HS-5 (cell line): ENCODE measurements around the gene KNDC1.
"Not testable (repeated sequence)": the region's sequence is repeated elsewhere in the genome, so short reads cannot be mapped to it uniquely, and the experiment has no call there.

Experiments
- DNase-seq: peaks from one replicate; pipeline ENCODE4 v3.0.0-alpha.2; 2012; ENCODE audit warnings: low read depth

The KNDC1 gene

DNA sequence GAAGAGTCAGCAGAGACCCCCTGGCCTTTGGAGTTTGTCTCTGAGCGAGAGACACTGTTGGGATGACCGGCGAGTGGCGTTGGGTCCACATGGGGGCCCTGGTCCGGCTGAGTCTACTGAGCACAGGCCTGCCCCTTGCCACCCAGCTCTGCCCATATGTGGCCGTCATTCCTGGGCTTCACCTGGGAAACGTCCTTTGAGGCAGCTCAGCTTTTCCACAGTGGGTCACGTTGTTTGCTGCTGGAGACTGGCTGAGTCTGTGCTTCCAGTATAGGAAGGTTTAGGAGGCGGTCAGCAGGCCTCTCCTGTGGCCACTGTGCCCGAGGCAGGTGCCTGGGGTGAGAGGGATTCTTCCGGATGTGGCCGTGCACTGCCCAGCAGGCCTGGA, 99.6 kb downstream of the KNDC1 start:
- DNase-seq = no peak

DNA sequence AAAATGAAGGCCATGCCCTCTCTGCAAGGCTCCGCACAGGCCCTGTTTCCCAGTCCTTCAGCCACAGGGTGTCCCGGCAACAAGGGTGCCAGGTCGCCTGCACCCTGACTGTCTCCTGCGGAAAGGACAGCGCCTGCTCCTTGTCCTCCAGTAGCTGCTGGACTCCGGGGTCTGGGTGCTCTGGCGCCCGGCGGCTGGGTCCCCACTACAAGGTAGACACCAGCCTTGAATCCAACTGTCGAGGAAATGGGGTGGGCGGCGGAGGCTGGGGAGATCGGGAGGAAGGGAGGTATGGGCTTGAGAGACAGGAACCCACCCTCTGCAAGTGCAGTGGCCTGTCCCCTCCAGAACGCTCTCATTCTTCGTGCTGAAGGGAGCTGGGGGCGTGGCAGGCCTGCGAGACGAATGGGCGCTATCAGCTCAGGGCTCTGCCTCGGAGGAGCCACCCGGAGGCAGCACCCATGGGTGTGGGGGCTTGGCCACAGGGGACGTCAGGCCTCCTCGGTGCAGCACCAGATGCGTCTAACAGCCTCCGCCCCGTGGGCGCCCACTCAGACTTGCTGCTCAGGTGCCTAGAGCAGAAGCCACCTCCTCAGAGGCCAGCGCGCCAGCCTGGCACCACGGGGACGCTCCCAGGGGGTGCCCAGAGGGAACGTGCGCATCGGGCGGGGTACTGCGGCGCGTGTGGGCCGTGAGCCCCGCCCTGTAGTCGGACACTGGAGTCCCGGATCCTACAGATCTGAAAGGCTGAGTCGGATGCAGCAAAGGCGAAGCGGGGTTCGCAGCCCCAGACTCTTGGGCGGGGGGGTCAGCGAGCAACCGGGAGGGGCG, 101.1 kb downstream of the KNDC1 start:
- no peak for DNase-seq

DNA sequence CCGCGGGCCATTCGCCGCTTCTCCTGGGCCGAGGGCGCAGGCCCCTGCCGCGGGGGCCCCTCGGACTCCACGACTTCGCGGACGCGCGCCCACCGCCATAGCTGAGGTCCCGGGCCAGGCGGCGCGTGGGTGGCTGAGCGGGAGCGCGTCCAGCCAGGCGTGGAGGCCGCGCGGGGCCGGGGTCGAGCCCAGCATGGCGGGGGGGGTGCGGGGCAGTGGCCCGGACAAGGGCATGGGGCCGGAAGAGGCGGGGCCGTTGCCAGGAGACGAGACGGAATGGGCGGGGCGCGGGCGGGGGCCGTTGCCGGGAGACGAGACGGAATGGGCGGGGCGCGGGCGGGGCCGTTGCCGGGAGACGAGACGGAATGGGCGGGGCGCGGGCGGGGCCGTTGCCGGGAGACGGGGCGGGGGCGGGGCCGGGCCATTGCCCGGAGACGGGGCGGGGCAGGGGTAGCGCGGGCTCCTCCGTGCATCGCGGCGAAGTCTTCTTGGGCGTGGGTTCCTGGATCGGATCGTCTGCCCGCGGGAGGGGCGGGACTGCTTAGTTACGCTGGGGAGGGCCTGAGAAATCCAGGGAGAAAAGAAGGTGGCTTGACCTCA, 101.8 kb downstream of the KNDC1 start:
- no peak for DNase-seq

DNA sequence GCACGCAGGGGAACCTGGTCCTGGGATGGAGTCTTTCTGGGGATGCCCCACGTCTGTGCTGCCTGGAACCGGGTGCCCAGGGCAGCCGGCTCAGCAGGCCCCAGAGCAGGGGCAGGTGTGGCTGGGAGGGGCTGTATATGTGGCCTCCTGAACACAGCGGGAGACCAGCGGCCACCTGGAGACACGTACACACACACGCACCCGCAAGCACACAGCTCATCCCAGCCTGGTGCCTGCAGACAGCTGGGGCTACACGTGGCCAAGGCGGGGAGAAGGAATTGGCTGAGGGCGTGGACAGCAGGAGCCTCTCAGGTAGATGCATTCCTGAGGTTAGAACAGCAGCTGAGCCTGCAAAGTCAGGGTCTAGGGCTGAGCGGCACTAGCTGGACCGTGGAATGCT, 102.7 kb downstream of the KNDC1 start:
- no peak for DNase-seq

DNA sequence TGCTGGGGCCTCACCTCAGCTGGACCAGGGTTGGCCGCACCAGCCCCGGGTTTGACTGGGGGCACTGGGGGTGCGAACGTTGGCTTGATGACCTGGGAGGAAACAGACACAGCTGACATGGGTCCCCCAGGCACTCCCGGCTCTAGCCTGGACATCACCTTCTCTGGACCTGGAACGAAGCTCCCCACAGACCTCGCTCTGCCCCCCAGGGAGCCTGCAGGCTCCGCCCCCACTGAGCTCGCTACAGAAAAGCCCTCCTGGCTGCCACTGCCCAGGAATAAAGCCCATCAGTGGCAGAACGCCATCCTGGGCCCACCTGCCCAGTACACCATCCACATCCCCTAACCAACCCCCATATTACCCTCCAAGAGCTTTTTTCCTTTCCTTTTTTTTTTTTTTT, 103.7 kb downstream of the KNDC1 start:
- DNase-seq = no peak

DNA sequence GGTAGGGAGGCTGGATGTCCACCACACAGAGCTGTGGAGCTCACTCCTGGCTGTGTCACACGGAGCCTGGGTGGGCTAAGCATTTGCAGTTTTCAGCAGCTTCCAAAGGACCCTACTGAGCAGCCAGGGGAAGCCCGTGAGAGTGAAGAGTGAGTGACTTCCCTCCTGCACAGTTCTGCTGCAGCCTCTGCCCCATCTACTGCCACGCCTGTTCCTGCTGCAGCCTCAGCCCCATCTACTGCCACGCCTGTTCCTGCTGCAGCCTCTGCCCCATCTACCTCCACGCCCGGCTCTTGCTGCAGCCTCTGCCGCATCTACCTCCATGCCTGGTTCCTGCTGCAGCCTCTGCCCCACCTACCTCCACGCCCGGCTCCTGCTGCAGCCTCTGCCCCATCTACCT, 104.4 kb downstream of the KNDC1 start:
- DNase-seq = no peak

DNA sequence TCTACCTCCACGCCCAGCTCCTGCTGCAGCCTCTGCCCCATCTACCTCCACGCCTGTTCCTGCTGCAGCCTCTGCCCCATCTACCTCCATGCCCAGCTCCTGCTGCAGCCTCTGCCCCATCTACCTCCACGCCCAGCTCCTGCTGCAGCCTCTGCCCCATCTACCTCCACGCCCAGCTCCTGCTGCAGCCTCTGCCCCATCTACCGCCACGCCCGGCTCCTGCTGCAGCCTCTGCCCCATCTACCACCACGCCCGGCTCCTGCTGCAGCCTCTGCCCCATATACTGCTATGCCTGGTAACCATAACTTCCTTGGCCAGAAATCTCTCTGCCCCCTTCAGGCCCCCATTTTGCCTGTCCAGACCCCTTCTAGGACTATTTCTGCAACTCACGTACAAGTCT, 105.0 kb downstream of the KNDC1 start:
- not testable (repeated sequence) for DNase-seq

DNA sequence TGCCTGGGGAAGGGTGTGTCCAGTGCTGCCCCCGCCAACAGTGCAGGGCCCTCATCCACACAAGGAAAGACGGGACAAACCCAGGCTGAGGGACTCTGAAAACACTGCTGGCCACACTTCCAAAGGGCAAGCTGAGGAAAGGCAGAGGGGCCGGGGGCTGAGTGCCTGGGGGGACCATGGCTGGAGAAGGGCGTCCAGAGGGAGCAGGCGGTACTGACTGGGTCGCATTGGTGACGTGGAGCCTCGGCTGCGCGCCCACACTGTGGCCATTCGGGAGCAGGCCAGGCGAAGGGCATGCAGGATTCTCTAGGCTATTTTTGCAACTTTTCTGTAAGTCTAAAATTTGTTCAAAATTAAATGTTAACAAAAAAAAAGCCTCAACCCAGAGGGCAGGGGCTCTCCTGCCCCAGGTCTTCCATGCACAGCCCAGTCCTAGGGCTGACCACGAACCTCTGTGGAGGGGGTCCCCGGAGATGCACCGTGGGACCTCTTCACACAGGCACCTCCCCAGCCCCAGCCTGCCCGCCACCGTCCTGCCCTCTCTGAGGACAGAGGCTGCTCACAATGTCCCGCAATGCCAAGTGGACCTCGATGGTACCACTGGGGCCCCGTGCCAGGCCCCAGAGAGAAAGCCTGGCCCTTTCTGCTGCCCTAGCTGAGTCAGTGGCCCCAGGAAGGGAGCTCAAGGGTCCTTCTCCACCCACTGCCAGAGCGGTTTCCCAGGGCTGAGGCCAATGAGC, 106.2 kb downstream of the KNDC1 start:
- DNase-seq = no peak

DNA sequence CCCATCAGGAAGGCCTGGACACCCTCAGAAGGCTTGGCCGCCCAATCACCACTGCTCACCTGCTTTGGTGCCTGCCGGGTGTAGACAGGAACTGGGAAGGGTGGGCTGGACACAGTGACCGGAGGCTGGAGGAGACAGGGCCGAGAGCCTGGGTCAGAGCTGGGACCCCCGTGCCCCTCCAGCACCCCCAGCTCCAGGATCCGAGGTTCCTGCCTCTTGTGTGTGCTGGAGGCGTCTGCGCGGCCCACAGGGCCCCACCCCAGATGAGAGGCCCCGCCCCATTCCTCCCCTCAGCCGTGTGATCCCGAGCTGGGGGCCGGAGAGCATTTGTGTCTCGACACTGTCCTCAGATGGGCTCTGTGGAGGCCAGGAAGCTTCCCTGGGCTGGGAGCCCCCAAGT, 107.3 kb downstream of the KNDC1 start:
- DNase-seq = no peak

DNA sequence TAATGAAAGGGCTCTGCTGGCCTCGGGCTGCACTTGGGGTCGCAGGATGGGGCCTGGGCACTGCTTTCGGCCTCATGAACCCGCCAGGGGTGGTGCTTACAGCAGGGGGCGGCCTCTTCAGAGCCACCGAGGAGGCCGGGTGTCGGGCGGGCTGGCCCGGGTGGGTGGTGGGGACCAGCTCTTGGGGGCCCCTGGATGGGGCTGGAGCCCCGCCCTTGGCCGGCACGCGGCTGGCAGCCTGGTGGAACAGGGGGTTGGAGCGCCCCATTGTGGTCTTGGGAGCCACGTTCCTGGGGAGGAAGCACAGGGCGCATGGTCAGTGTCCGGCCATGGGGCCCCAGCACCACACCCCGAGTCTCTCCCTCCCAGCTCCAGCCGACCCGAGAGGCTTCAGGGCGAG, 107.8 kb downstream of the KNDC1 start:
- no peak for DNase-seq

DNA sequence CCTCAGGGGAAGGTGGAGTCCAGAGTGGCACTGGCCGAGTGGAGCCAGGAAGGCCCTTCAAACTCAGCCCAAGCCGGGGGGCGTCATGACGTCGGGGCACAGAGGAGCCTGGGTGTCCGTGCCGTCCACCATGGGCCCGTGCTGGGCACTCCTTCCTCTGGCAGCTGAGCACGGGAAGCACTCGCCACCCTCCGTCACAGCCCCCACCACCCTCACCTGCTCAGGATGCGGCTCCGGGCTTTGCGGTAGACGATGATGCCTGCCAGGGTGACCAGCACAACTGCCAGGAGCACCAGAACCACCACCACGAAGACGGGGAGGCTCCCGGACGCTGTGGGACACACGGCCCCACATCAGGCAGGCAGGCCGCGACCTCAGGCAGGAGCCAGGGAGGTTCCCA, 108.5 kb downstream of the KNDC1 start:
- DNase-seq = no peak

DNA sequence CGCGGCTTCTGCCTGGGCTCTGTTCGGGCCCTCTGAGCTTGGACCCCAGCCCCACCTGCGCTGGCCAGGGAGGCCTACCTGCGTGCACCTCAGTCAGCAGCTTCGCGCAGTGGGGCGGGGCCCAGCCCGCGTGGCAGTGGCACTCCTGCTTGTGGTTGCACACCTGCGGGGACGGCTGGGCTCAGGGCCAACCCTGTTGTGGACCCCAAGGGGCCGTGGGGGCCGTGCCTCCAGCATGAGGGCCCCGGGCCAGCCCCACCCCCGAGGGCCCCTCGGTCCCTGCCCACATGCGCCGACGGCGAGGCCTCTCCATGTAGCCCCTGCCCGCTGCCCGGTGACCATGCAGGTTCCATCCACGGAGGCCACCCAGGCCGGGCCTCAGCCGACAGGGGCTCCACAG, 109.3 kb downstream of the KNDC1 start:
- no peak for DNase-seq

DNA sequence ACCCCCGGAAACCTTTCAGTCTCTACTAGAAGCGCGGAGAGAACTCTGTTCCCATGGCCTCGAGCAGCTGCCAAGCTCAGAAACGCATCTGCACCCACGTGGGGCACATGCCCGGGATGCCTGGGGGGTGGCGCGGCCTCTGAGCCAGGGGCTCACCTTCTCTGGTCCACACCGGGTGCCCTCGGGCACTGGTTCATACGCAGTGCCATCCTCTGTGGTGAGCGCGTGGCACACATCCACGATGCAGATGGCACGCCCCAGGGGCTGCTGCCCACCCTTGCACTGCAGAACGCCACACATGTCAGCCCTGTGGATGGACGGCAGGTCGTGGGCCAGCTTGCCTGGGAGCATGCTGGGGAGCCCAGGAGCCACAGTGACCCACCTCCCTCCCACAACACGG, 110.2 kb downstream of the KNDC1 start:
- DNase-seq = no peak

DNA sequence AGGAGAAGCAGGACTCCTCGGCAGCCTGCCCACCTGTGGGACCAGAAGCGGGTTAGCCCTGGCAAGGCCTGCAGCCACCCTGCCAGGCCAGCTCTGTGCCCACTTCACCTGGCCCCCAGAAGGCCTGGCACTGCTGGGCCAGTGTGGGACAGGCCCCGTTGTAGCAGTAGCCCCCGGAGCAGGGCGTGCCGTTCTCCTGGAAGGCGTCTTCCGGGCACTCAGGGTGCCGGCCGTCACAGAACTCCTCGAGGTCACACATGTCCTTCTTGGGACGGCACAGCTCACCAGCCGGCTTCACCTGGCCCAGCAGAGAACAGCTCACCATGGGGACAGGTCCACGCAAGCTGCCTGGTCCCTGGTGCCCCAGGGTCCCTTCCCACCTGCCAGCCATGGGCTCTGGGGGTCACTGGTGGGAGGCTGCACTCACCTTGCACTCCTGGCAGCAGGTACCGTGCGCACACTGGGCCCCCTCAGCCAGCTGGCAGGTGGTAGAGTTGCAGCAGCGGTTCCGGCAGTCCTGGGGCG, 110.8 kb downstream of the KNDC1 start:
- no peak for DNase-seq

DNA sequence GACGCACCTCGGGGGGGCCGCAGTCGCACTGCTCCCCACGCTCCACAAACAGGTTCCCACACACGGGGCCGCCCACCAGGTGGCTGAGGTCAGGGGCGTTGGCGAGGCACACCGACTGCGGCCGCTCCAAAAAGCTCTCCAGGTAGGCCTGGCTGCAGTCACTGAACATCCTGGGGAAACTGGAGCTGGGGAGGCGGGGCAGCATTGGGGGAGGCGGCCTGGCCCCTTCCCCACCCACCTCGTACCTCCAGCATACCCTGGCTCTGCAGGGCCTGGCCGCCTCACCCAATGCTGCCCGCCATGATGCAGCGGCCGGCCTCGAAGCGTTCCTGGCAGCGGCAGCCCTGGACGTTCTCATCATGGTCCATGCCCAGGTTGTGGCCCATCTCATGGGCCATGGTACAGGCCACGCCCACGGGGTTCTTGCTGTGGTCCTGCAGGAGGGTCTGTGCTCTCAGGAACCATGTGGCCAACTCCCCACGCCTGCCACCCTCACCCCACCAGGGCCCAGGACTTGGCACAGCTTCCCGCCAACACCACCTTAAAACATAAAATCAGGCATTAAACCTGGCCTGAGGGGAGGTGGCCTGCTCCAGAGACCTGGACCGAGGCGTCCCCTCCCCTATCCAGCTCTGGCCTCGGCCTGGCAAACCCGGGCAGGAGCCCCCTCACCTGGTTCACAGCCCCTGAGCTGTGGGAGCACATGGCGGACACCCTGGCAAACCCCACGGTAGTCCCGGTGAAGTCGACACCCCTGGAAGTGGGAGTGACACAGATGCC, 111.7 kb downstream of the KNDC1 start:
- no peak for DNase-seq

DNA sequence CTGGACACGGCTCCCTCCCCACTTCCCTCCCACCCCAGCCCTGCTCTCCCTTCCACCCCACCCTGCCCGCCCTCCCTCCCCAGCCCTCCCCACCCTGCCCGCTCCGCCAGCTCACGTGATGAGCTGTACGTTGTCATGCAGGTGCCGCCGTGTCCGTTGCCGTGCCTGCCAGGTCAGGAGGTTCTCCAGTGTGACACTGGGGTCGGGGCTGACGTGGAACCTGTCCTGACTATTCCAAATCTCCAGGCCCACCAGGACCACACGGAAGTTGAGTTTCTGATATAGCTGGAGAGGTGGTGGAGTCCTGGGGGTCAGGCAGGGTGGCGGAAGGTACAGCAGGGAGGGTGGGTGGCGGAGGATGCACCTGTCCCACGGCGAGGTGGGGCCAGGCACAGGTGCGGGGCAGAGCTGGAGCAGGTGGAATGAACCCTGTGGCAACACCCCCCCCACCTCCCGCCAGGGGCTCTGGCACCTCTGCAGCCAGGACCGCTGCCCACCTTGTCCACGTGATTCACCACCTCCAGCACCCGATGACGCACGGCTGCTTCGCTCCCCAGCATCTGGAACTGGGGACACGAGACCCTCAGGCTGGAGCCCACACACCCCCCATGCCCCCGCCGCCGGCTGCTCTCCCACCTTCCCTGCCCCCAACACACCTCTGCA, 112.4 kb downstream of the KNDC1 start:
- no peak for DNase-seq

DNA sequence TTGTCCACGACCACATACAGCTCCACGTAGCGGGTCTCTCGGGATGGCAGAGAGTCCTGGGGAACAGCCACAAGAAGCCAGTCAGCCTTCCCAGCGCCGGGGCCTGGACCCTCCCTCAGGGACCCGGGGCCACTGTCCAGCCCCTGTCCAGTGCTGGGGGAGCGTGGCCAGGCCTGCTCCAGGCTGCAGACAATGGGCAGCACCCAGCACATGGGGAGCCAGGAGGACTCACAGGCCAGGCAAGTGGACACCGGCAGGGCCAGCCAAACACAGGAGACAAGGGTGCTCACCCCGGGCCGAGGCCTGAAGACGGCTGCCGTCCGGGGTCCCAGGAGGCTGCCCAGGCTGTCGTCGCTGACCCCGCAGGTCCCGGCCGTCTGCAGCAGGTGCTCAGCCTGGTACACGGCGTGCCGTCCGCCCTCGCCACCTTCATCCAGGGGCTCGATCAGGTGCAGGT, 113.0 kb downstream of the KNDC1 start:
- DNase-seq = no peak

DNA sequence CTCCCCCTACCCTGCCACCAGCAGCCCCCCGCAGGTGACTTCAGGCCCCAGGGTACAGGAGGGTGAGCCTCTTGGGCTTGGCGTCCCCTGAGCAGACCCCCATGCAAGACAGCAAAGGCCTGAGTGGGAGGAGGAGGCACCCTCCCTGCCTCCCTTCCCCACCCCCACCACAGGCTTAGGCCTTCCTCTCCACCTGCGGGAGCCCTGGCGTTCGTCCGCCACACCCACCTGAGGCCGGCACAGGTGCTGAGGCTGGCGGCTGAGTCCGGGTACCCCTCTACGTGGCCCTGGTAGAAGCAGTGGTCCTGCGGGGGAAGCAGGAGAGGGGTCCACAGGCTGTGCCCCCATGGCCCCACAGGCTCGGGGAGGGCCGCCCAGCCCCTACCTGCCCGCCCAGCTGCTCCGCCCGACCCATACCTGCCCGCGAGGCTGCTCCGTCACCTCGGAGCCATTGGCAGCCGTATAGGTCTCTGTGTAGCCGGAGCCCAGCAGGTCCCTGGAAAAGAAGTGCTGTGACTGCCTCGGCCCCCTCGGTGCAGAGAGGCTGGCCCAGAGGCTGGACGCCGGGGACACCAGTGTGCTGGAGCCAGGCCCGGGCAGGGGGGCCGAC, 113.6 kb downstream of the KNDC1 start:
- DNase-seq = no peak

DNA sequence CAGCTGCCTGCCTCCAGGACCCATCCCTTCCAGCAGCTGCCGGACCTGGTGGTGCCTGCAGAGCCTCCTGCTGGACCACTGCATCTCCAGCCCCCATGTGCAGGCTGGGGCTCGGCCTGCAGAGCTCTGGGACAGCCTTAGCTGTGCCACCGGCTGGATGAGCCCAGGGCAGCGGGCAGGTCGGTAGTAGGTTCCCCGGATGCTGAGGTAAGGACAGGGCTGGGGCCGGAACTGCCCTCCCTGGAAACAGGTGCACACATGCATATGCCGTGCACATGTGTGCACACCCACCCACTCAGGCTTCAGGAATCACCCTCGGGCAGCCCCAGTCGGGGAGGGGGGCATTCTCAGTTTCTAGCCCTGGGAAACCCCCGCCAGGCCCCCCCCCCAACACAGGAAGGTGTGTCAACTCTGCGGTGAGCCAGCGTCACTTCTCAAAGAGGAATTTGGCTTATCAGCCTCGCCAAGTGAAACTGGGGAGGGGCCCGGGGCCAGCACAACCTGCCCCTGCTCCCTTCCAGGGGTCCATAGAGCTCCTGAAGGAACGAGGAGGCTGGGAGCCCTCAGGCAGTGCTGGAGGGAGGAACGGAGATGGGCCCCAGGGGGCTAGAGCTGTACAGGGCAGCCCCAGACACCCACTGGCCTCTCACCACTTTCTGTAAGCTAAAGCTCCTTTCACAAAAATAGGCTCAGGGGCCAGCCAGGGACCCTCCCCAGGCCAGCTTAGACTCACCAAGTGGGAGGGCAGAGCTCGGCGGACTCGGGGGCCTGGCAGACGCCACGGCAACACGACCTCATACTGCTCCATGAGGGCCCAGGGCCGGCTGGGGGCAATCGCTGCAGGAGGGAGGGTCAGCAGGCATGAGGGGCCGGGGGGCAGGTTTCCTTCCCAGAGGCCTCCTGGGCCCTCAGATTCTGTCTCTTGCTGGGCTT, 115.0 kb downstream of the KNDC1 start:
- no peak for DNase-seq

DNA sequence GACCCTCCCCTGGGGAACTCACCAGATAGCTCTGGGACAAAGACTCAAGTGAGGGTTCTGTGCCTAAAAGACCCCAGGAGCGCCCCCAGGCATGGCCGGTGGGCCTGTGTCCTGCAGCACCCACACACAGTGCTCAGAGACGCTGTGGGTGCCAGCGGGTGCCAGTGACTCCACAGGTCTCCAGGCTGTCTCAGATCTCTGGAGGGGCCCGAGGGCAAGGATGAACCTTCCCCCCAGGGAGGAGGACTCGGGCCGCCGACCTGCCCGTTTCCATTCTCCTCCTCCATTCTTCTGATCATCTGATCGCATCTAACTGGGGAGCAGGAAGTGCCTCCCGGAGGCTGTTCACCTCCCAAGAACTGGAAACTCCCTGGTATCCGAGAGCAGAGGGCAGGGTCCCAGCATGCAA, 115.7 kb downstream of the KNDC1 start:
- no peak for DNase-seq
